T-cell (primary cell): ENCODE data around the gene ADAMTS12. TPM values are rescaled to one million over a fixed set of nuclear protein-coding genes. Genes with fewer than 3 reads are reported as not detected.
A peak's percentile ranks its signal among the peaks of the same experiment; 100 is the strongest.

Experiments used
- ATAC-seq, 4 experiments: fragments of 200-7000 bp in 3 of 4; fragments of 150-1000 bp in 1 of 4; cut with Tn5 transposase; replicated peaks in 1 of 4; 1 replicate in 3 of 4; 2 replicates in 1 of 4; pipeline ENCODE4 v1.10.0; 2021; ENCODE audit warnings: moderate library complexity in 3 of 4, mild to moderate bottlenecking in 2 of 4, moderate number of reproducible peaks in 1 of 4
- CTCF ChIA-PET, 2 donors: fragments of 300-600 bp; sonication (Branson Sonifier 250); formaldehyde crosslinking; loops; one replicate each; lab custom pipeline; 2022; ENCODE audit warnings: antibody characterized with exemption in 2 of 2; lab: Charles Lee
- POLR2A ChIA-PET, 2 donors: fragments of 300-600 bp; sonication (Branson Sonifier 250); formaldehyde crosslinking; loops; one replicate each; lab custom pipeline; 2022; ENCODE audit warnings: antibody characterized with exemption in 2 of 2; lab: Charles Lee
- DNase-seq, 35 experiments: peaks; one replicate each; pipeline versions ENCODE4 v3.0.0 to v3.0.0-alpha.2; 2013 to 2023
- H3K27ac ChIP-seq: one replicate; pipeline ENCODE4 v1.5.1; 2013; ENCODE audit warnings: low read length
- H3K27me3 ChIP-seq, 2 experiments: replicated peaks in 1 of 2; 1 replicate in 1 of 2; 2 replicates in 1 of 2; pipeline versions ENCODE4 v1.6.1 to v1.7.0; 2013; ENCODE audit warnings: low read length in 1 of 2, mixed read lengths in 1 of 2; ENCODE audit not compliant: control insufficient read depth in 2 of 2, insufficient read depth in 2 of 2; ENCODE audit errors: extremely low read depth in 1 of 2
- H3K36me3 ChIP-seq, 2 donors: 1 replicate in 1 of 2; 2 replicates in 1 of 2; pipeline versions ENCODE4 v1.6.1 to v1.7.0; 2013; ENCODE audit warnings: low read length in 1 of 2; ENCODE audit not compliant: control insufficient read depth in 2 of 2, insufficient read depth in 1 of 2; ENCODE audit errors: extremely low read depth in 1 of 2
- H3K4me1 ChIP-seq, 2 experiments: 1 replicate in 1 of 2; 2 replicates in 1 of 2; pipeline versions ENCODE4 v1.6.1 to v1.7.0; 2013; ENCODE audit warnings: low read length in 2 of 2, mixed read lengths in 1 of 2; ENCODE audit not compliant: insufficient read depth in 2 of 2, control insufficient read depth in 1 of 2; ENCODE audit errors: extremely low read depth in 1 of 2
- H3K4me3 ChIP-seq, 2 donors: 1 replicate in 1 of 2; 2 replicates in 1 of 2; pipeline versions ENCODE4 v1.5.1 to v1.7.0; 2013; ENCODE audit warnings: mild to moderate bottlenecking in 2 of 2, low read length in 1 of 2, moderate library complexity in 1 of 2; ENCODE audit not compliant: control insufficient read depth in 1 of 2; ENCODE audit errors: extremely low read depth in 1 of 2
- H3K9me3 ChIP-seq: 2 replicates; pipeline ENCODE4 v1.7.0; 2013
- H3K27ac Mint-ChIP-seq, 2 donors: one replicate each; pipeline ENCODE4 v1.8.0; 2020 to 2021; ENCODE audit warnings: mild to moderate bottlenecking in 2 of 2, mixed read lengths in 2 of 2
- H3K27me3 Mint-ChIP-seq, 2 donors: one replicate each; pipeline ENCODE4 v1.8.0; 2021 to 2022; ENCODE audit warnings: mixed read lengths in 2 of 2
- H3K36me3 Mint-ChIP-seq: one replicate; pipeline ENCODE4 v1.8.0; 2021; ENCODE audit warnings: mixed read lengths
- H3K4me1 Mint-ChIP-seq, 3 donors: one replicate each; pipeline ENCODE4 v1.8.0; 2020 to 2022; ENCODE audit warnings: mixed read lengths in 3 of 3, mild to moderate bottlenecking in 1 of 3
- H3K4me3 Mint-ChIP-seq, 3 donors: one replicate each; pipeline ENCODE4 v1.8.0; 2020 to 2022; ENCODE audit warnings: mild to moderate bottlenecking in 3 of 3, mixed read lengths in 3 of 3, moderate library complexity in 3 of 3
- H3K9me3 Mint-ChIP-seq, 3 donors: one replicate each; pipeline ENCODE4 v1.8.0; 2020 to 2022; ENCODE audit warnings: mixed read lengths in 3 of 3
- WGBS: methylation state at CpG from one replicate; pipeline ENCODE4 v1.1.5; 2013; ENCODE audit warnings: missing lambda C conversion rate; ENCODE audit not compliant: insufficient coverage; 5-methylcytosine and 5-hydroxymethylcytosine counted together
- total RNA-seq, 35 experiments: library from RNA in 6 of 35; stranded (reverse) in 6 of 35; fragments of 120-200 nt in 1 of 35; gene quantifications; one replicate each; pipeline versions ENCODE4 v1.2.1 to v1.2.4 and lab custom pipeline; 2013 to 2026

ADAMTS12 gene, protein sequence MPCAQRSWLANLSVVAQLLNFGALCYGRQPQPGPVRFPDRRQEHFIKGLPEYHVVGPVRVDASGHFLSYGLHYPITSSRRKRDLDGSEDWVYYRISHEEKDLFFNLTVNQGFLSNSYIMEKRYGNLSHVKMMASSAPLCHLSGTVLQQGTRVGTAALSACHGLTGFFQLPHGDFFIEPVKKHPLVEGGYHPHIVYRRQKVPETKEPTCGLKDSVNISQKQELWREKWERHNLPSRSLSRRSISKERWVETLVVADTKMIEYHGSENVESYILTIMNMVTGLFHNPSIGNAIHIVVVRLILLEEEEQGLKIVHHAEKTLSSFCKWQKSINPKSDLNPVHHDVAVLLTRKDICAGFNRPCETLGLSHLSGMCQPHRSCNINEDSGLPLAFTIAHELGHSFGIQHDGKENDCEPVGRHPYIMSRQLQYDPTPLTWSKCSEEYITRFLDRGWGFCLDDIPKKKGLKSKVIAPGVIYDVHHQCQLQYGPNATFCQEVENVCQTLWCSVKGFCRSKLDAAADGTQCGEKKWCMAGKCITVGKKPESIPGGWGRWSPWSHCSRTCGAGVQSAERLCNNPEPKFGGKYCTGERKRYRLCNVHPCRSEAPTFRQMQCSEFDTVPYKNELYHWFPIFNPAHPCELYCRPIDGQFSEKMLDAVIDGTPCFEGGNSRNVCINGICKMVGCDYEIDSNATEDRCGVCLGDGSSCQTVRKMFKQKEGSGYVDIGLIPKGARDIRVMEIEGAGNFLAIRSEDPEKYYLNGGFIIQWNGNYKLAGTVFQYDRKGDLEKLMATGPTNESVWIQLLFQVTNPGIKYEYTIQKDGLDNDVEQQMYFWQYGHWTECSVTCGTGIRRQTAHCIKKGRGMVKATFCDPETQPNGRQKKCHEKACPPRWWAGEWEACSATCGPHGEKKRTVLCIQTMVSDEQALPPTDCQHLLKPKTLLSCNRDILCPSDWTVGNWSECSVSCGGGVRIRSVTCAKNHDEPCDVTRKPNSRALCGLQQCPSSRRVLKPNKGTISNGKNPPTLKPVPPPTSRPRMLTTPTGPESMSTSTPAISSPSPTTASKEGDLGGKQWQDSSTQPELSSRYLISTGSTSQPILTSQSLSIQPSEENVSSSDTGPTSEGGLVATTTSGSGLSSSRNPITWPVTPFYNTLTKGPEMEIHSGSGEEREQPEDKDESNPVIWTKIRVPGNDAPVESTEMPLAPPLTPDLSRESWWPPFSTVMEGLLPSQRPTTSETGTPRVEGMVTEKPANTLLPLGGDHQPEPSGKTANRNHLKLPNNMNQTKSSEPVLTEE (N-terminal part only)
- under 1 TPM in 1 of 5 donors, not detected in 4; 0.03 TPM for total RNA-seq
- 0.07 TPM for total RNA-seq (2013)
- total RNA-seq (lab: John Stamatoyannopoulos, UW): 0 to 0.28 (median 0) reads per million in 29 experiments

DNA sequence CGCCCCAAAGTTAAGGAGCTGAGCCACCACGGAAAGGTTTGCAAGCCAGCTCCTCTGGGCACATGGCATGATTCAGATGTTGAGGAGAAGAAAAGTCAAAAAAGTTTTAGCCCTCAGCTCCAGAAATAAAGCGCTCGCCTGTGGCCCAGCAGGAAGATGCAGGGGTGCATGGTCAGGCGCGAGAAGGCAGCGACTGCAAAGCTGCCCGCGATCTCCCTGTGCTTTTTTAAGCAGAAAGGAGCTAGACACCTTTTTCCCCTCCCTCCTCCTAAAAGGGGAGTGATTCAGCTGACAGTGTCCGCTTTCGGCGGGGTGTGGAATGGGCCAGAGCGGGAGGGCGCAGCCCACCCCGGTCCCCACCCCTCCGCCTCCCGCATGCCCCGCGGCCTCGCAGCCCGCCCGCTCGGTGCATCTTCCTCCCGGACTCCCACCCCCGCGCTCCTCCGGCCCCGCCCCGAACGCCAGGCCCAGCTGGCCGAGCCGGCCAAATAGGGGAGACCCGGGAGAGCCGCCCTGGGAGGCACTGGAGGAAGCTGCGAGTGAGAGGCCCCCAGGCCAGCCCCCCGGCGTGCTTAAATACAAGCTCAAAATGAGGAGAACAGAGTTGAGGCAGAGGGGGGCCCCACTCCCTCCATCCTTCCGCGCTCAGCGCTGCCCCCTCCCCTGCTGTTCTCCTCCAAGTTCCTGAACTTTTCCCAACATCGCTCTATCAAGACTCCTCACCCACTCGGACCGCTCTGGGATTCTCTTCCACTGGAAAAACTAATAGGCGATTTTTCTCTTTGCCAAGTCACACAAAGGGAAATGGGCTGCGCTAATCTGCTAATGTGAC, at the start of gene ADAMTS12:
TSS of gene ADAMTS12 (minus strand) at position 203 of the 832 bp plus-strand sequence. CDS start at position 69, 134 bp downstream.
- H3K4me3 Mint-ChIP-seq: peak within 1 kb of the TSS in 2 of 3 donors; percentile 37 to 70
- no peaks in the 10 kb centered on the region for H3K36me3 ChIP-seq
- peaks cover 3% of the 10 kb centered on the region for H3K9me3 ChIP-seq
- H3K36me3 Mint-ChIP-seq: no peaks in the 10 kb centered on the region
- peaks cover 0 to 6% (median 0%) of the 10 kb centered on the region in 3 donors for H3K9me3 Mint-ChIP-seq
- 11% methylated on average over 38 of the region's 45 CpGs for WGBS
- no peak within 1 kb of the TSS for H3K27ac Mint-ChIP-seq
- H3K4me1 Mint-ChIP-seq: peaks cover 5 to 9% (median 8%) of the 10 kb centered on the region in 3 donors
- H3K27me3 ChIP-seq: peaks cover 14 to 19% of the 10 kb centered on the region in 2 experiments
- CTCF ChIA-PET: no interaction called here
- no peak for ATAC-seq
- H3K27ac ChIP-seq: no peak within 1 kb of the TSS
- H3K4me1 ChIP-seq: peaks cover 0 to 5% of the 10 kb centered on the region in 2 experiments
- no peak for DNase-seq
- POLR2A ChIA-PET: no interaction called here
- peak within 1 kb of the TSS in 1 of 2 donors; percentile 45 for H3K4me3 ChIP-seq
- H3K27me3 Mint-ChIP-seq: peaks cover 49 to 50% of the 10 kb centered on the region in 2 donors

GRCh38 chr5:33941090-33941489, 49.3 kb upstream of the ADAMTS12 start:
- Mint-ChIP-seq H3K36me3 (no peaks in the 10 kb centered on the region), H3K9me3 (no peaks in the 10 kb centered on the region), H3K4me1 (peaks cover 0 to 4% (median under 1%) of the 10 kb centered on the region in 3 donors), H3K27me3 (peaks cover 49 to 71% of the 10 kb centered on the region in 2 donors), H3K4me3 (no peak overlapping the region), H3K27ac (no peak overlapping the region)
- ATAC-seq (no peak), DNase-seq (no peak)
- WGBS: no CpG with 5 or more reads among the region's 5 CpGs
- ChIA-PET POLR2A (no interaction called here), CTCF (no interaction called here)
- H3K4me1 ChIP-seq: peaks cover 0 to 4% of the 10 kb centered on the region in 2 experiments
- no peak overlapping the region for H3K4me3 ChIP-seq
- H3K36me3 ChIP-seq: no peaks in the 10 kb centered on the region
- H3K27ac ChIP-seq: no peak overlapping the region
- peaks cover 5 to 47% of the 10 kb centered on the region in 2 experiments for H3K27me3 ChIP-seq
- no peaks in the 10 kb centered on the region for H3K9me3 ChIP-seq

DNA sequence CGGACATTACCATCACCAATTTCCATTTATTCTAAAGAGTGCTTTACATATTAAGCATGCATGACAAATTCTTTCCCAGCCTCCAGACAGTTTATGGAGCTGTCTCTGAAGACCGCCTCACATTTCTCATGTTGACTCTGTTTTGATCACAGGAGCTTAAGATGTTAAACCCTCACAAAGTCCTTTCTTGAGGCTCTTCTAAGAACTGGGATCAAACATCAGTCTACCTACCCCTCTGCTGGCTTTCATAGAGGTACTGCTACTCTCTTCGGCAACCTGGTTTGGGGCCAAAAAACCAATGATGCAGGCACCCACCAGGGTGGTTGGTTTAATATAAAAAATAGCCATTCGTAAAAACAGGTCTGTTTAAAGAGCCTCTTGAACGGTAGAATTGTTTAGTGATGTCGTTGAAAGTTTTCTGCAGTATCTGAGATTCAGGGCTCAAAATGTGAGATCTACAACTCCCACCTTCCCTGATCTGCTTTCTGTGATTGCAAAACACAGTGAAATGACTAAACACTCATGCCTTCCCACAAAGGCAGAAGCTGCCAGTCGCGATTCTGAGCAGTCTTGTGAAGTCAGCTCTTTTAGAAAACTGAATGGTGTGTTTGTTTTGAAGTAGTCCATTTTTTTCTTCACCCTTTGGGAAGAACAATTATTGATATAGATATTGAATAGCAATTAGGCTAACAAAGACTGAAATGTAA, 47.9 kb upstream of the ADAMTS12 start:
- Histone ChIP-seq H3K4me1 (peaks cover 0 to 7% of the 10 kb centered on the region in 2 experiments), H3K4me3 (no peak overlapping the region), H3K9me3 (no peaks in the 10 kb centered on the region), H3K27ac (no peak overlapping the region), H3K27me3 (peaks cover 9 to 51% of the 10 kb centered on the region in 2 experiments), H3K36me3 (no peaks in the 10 kb centered on the region)
- Mint-ChIP-seq H3K36me3 (no peaks in the 10 kb centered on the region), H3K4me1 (peaks cover 0 to 7% (median 6%) of the 10 kb centered on the region in 3 donors), H3K27ac (no peak overlapping the region), H3K27me3 (peaks cover 53 to 75% of the 10 kb centered on the region in 2 donors), H3K4me3 (no peak overlapping the region), H3K9me3 (no peaks in the 10 kb centered on the region)
- POLR2A ChIA-PET: no interaction called here
- ATAC-seq (no peak), DNase-seq (no peak)
- WGBS: 100% methylated on average over 1 of the region's 8 CpGs
- CTCF ChIA-PET: interaction anchor here (0.5 to 1.1 kb wide), 5 partner anchors 15 to 504 kb away, joined by 3 to 4 read pairs (median 3); no protein-coding TSS in a partner anchor

DNA sequence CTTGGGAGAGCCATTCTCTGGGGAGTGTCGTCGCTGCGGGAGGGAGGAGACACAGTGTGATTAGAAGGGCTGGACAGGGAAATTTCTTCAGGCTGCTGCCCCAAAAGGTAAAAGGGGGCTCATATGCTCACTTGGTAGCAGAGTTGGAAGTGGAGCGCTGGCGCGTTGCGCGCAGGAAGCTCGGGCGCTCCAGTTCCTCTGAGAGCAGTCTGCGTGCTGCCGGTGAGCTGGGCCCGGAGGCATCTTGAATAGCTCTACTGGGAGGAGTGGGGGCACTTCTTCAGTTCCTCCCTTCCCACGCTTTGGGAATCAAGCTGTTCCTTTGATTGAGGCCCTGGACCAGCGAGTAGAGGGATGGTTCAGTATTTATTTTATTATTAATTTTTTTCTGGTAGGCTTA, 47.1 kb upstream of the ADAMTS12 start:
- no peak for DNase-seq
- Histone ChIP-seq H3K4me3 (no peak overlapping the region), H3K36me3 (no peaks in the 10 kb centered on the region), H3K4me1 (peaks cover 0 to 7% of the 10 kb centered on the region in 2 experiments), H3K27me3 (peaks cover 9 to 44% of the 10 kb centered on the region in 2 experiments), H3K9me3 (no peaks in the 10 kb centered on the region), H3K27ac (no peak overlapping the region)
- no peak overlapping the region for H3K27ac Mint-ChIP-seq
- ChIA-PET POLR2A (no interaction called here), CTCF (interaction anchor here in 1 of 2 donors (1.1 kb wide), 1 partner anchor 31 kb away, joined by 3 read pairs; no protein-coding TSS in a partner anchor)
- H3K36me3 Mint-ChIP-seq: no peaks in the 10 kb centered on the region
- no peaks in the 10 kb centered on the region for H3K9me3 Mint-ChIP-seq
- peaks cover 53 to 71% of the 10 kb centered on the region in 2 donors for H3K27me3 Mint-ChIP-seq
- ATAC-seq: no peak
- peaks cover 0 to 7% (median 6%) of the 10 kb centered on the region in 3 donors for H3K4me1 Mint-ChIP-seq
- WGBS: 23% methylated on average over 13 of the region's 15 CpGs
- no peak overlapping the region for H3K4me3 Mint-ChIP-seq

- H3K27me3 Mint-ChIP-seq: peaks cover 51 to 70% of the 10 kb centered on the region in 2 donors
- no peaks in the 10 kb centered on the region for H3K36me3 Mint-ChIP-seq
- no peak for ATAC-seq
- no peaks in the 10 kb centered on the region for H3K9me3 ChIP-seq
- no peaks in the 10 kb centered on the region for H3K36me3 ChIP-seq
- no peak overlapping the region for H3K27ac ChIP-seq
- H3K4me3 ChIP-seq: no peak overlapping the region
- ChIA-PET POLR2A (no interaction called here), CTCF (no interaction called here)
- peaks cover 0 to 7% (median 6%) of the 10 kb centered on the region in 3 donors for H3K4me1 Mint-ChIP-seq
- no peaks in the 10 kb centered on the region for H3K9me3 Mint-ChIP-seq
- H3K4me1 ChIP-seq: peaks cover 0 to 7% of the 10 kb centered on the region in 2 experiments
- no peak overlapping the region for H3K27ac Mint-ChIP-seq
- H3K4me3 Mint-ChIP-seq: no peak overlapping the region
- 35% methylated on average over 14 of the region's 14 CpGs for WGBS
- H3K27me3 ChIP-seq: peaks cover 9 to 44% of the 10 kb centered on the region in 2 experiments
- DNase-seq: no peak
These were observed 46.7 kb upstream of the ADAMTS12 start for GRCh38 chr5:33938507-33938796.
